GM18507 (cell line): ENCODE results near the gene MFAP1.
"Not testable (repeated sequence)": the region's sequence is repeated elsewhere in the genome, so short reads cannot be mapped to it uniquely, and the experiment has no call there.

Source experiments
- DNase-seq: peaks from one replicate; pipeline ENCODE4 v3.0.0; 2011; ENCODE audit warnings: low read depth; ENCODE audit not compliant: insufficient read length; ENCODE audit errors: extremely low spot score
- FAIRE-seq: peaks from 2 replicates; lab custom pipeline; 2011; peaks lifted over from hg19 to GRCh38; lab: Jason Lieb, UNC

The MFAP1 gene

DNA sequence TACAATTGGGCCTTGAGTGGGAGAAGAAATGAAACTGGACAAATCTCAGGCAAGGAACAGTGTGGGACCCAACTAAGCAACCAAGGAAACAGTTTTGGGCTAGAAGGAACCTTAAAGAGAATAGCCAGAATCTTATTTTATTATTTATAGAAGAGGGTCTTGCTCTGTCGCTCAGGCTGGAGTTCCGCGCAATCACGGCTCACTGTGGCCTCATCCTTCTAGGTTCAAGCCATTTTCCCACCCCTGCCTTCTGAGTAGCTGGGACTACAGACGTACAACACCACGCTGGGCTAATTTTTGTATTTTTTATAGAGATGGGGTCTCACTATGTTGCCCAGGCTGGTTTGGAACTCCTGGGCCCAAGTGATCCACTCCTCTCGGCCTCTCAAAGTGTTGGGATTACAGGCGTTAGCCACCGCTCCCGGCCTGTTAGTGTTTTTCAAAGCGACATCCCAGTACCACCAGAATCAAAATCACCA, 1.6 kb upstream of the MFAP1 start:
- DNase-seq, result no peak
- FAIRE-seq, result no peak

GRCh38 chr15:43825305-43825704, 815 bp upstream of the MFAP1 start:
- DNase-seq, FAIRE-seq: not testable (repeated sequence)

GRCh38 chr15:43821505-43821904, 3.0 kb downstream of the MFAP1 start:
- no peak for DNase-seq
- FAIRE-seq, result no peak

- not testable (repeated sequence) for DNase-seq, FAIRE-seq
Observed at GRCh38 chr15:43815064-43815463, 9.4 kb downstream of the MFAP1 start.

DNA sequence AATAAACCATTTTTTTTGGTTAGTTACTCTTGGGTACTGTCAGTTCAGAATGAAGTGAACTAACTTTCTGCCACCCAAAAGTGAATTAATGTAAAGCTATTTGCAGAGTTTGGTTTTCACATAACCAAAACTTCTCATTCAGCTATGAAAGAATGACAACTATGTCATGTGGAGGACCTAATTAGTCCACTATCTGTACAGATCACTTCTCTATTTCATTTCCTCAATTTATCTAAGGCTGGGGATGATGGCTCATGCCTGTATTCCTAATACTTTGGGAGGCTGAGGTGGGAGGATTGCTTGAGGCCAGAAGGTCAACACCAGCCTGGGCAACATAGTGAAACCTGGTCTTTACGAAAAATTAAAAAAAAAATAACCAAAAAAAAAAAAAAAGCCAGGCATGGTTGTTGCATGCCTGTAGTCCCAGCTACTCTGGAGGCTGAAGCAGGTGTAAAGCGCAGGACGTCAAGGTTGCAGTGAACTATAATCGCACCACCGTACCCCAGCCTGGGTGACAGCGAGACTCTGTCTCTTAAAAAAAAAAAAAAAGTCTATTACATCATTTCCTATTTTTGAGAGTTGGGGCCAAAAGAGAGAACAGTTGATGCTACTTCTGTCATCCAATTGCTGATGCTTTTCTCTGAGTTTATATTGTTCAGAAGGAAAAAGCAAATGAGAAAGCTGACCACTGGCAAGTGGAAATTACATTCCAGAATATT, 15.4 kb downstream of the MFAP1 start:
- DNase-seq (no peak), FAIRE-seq (no peak)

DNA sequence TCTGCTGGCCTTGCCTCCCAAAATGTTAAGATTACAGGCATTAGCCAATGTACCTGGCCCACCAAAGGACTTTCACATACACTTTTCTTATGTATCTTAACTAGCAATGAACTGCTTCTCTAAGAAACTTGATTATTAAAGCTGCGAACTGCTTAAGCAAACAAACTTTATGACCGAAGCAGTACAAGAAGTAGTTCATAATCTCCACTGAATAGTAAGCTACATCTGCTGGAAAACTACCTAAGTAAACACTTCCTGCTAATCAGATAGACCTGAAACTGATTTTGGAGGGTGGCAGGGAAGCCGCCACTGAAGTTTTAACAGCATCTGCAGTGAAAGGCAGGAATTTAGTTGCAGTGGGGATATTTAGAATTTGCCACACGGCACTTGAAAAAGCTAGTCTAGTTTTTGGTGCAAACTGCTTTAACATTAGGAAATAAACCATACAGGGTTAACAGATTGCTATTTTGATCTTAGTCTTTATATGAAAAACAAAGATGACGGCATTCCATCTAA, 16.0 kb downstream of the MFAP1 start:
- no peak for FAIRE-seq

GRCh38 chr15:43802676-43803075, 21.8 kb downstream of the MFAP1 start:
- not testable (repeated sequence) for DNase-seq, FAIRE-seq

More for the DNA sequence above, 16.0 kb downstream of the MFAP1 start:
- DNase-seq, result no peak

DNA sequence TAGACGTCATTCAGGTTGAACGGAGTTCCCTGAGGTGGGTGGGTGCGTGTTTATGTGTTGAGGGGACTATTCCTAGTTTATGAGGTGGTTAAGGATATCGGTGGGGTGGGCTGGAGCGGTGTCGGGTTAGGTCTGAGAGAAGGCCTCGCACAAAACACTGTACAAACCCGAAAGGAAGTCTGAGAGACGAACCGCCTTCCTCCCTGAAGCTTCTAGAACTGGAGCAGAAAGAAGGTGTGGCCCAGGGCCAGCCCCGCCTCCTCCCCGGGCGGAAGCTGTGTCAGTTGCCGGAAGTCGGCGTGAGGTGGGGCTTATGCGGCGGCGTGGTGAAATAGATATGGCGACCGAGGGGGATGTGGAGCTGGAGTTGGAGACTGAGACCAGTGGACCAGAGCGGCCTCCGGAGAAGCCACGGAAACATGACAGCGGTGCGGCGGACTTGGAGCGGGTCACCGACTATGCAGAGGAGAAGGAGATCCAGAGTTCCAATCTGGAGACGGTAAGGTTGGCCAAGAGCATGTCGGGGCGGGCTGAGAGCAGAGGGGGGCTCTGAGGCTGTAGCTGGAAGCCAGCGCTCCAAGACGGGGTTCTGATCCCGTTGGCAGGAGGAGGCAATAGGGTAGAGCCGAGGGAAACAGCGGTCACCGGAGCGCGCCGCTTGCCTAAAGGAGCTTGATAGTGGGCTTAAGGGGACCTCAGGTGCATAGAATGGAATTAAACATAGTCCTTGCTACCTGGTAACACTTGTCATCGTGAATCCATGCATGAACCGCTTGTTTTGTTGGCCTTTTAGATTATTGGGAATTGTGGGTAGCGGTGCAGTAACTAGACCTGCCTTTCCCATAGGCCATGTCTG, 24.0 kb downstream of the MFAP1 start, which contains the start of gene HYPK:
TSS of gene HYPK (plus strand) at position 314 of the 856 bp plus-strand sequence. CDS start at position 338, 24 bp downstream.
- peak; percentile 76 for DNase-seq
- peak; percentile 90 for FAIRE-seq

GRCh38 chr15:43799945-43800285, 24.6 kb downstream of the MFAP1 start, which contains the start of gene SERINC4:
TSS of gene SERINC4 (minus strand) at chr15:43800220. CDS start at chr15:43799986, 234 bp downstream.
- no peak for FAIRE-seq
- no peak for DNase-seq

GRCh38 chr15:43799209-43799944, 25.1 kb downstream of the MFAP1 start:
- DNase-seq (no peak), FAIRE-seq (no peak)

DNA sequence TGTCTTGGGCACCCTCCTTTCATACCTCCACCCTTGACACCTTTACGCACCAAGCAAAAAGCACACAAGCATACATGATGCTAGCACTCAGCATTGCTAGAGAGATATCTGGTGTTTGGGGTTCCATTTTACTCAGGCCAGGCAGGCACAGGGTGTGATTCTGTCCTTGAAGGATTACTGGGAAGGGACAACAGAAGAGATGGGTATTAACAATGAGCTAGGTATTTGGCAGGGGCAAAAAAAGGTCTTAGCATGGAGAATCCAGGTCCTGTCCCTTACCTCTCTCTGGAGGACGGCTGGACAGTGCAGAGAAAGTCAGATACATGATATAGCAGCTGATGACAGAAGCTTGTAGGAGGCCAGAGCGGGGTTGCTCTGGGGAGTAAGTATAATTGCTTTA, 27.9 kb downstream of the MFAP1 start:
- DNase-seq (no peak), FAIRE-seq (no peak)

GRCh38 chr15:43795997-43796396, 28.5 kb downstream of the MFAP1 start:
- FAIRE-seq (no peak), DNase-seq (no peak)

GRCh38 chr15:43795197-43795596, 29.3 kb downstream of the MFAP1 start:
- FAIRE-seq (no peak), DNase-seq (no peak)

GRCh38 chr15:43794269-43795037, 30.0 kb downstream of the MFAP1 start:
- FAIRE-seq, result no peak
- no peak for DNase-seq

- DNase-seq (no peak), FAIRE-seq (no peak)
Observed at GRCh38 chr15:43793647-43794046, 30.8 kb downstream of the MFAP1 start.

GRCh38 chr15:43792761-43793476, 31.6 kb downstream of the MFAP1 start:
- DNase-seq (no peak), FAIRE-seq (no peak)

DNA sequence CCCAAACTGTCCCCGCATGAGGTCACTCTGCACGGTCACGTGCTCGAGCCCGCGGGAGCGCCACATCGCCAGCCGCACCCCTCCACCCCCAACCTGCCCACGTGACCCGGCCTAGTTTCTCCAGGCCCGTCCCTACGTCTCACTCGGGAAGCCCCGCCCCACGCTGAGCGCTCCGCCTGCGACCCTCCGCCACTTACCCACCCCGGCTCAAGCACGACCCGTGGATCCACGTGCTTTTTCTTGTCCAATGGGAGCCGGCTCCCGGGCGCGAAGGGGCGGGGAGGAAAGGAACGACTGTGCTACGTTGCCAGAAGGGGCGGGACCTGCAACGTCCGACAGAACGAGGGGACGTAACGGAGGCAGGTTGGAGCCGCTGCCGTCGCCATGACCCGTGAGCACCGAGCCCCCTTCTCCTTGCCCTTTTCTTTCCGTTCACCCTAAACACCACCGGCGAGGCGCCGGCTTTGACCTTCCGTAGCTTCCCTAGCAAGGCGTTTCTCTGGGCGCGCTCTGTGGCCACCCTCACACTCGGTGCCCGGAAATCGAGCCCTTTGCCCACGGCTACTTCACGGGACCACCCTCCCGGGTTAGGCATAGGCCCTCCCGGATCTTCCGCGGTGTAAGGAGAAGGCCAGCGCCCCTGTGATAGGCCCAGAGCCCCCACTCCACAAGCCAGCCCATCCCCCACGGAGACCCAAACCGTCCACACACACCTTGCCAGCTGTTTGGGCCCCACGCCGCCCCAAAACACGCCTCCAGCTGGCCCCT, 32.3 kb downstream of the MFAP1 start, which contains the start of gene SERF2:
TSS of gene SERF2 (plus strand) at position 328 of the 768 bp plus-strand sequence. CDS start at position 385, 57 bp downstream.
- DNase-seq (peak; percentile 94), FAIRE-seq (peak; percentile 97)
